Vagina (tissue), 2 donors: ENCODE data around the gene MEIOSIN. TPM values are rescaled to one million over a fixed set of nuclear protein-coding genes. Genes with fewer than 3 reads are reported as not detected.

Experiments used
- DNase-seq, 2 donors: peaks; one replicate each; pipeline ENCODE4 v3.0.0-alpha.2; 2017; ENCODE audit errors: extremely low spot score in 2 of 2
- H3K27ac ChIP-seq: fragments of 200-600 bp; sonication (generic); one replicate; pipeline ENCODE4 v1.5.1; 2019
- H3K27me3 ChIP-seq: fragments of 200-600 bp; sonication (generic); one replicate; pipeline ENCODE4 v1.5.1; 2019
- H3K36me3 ChIP-seq, 2 donors: fragments of 200-600 bp; sonication (generic); one replicate each; pipeline ENCODE4 v1.5.1; 2017 to 2019
- H3K4me1 ChIP-seq: fragments of 200-600 bp; sonication (generic); one replicate; pipeline ENCODE4 v1.5.1; 2019
- H3K4me3 ChIP-seq, 2 donors: fragments of 200-600 bp; sonication (generic); 1 replicate in 1 of 2; 2 replicates in 1 of 2; pipeline ENCODE4 v1.5.1; 2016 to 2019
- H3K9me3 ChIP-seq: fragments of 200-600 bp; sonication (generic); one replicate; pipeline ENCODE4 v1.5.1; 2019
- CTCF ChIP-seq, 3 experiments: fragments of 450-650 bp in 2 of 3; fragments of 200-600 bp in 1 of 3; sonication (generic) in 1 of 3; IDR thresholded peaks; one replicate each; pipeline ENCODE4 v1.5.1; 2017 to 2019; ENCODE audit warnings: antibody characterized with exemption in 3 of 3, mild to moderate bottlenecking in 2 of 3, moderate library complexity in 2 of 3
- POLR2A ChIP-seq, 2 donors: fragments of 450-650 bp; IDR thresholded peaks; one replicate each; pipeline ENCODE4 v1.6.1; 2017; ENCODE audit warnings: antibody characterized with exemption in 2 of 2, mild to moderate bottlenecking in 2 of 2, moderate library complexity in 2 of 2
- POLR2AphosphoS5 ChIP-seq, 2 donors: sonication (generic); formaldehyde crosslinking; IDR thresholded peaks; one replicate each; pipeline ENCODE4 v1.9.0; 2017; ENCODE audit warnings: antibody characterized with exemption in 2 of 2, mild to moderate bottlenecking in 2 of 2, low read depth in 1 of 2; ENCODE audit not compliant: insufficient read depth in 1 of 2
- intact Hi-C: fragments of 100-400 bp; cut with DNase I; formaldehyde crosslinking; loops from one replicate; pipeline ENCODE4 v1.15.1; 2023
- total RNA-seq: library from RNA; depleted of rRNA; stranded (reverse); fragments of >200 nt; gene quantifications from one replicate; pipeline ENCODE4 v1.2.3, GENCODE V29; 2016

Gene MEIOSIN
- total RNA-seq, 1 donor from 2014 or later: not detected

- TF ChIP-seq CTCF (IDR thresholded peaks at IDR 0.05): no peak
- TF ChIP-seq POLR2AphosphoS5 (IDR thresholded peaks at IDR 0.05; ENCODE audit: insufficient read depth in 1 of 2, low read depth in 1 of 2): no peak
- TF ChIP-seq POLR2A (IDR thresholded peaks at IDR 0.05): no peak
- intact Hi-C loops: no loop called here
- H3K4me1 ChIP-seq: peaks cover 50% of the 10 kb centered on the region
- H3K27me3 ChIP-seq: no peaks in the 10 kb centered on the region
- peak overlapping the region; percentile 90 for H3K27ac ChIP-seq
- no peaks in the 10 kb centered on the region for H3K9me3 ChIP-seq
- peaks cover 0 to 53% of the 10 kb centered on the region in 2 donors for H3K36me3 ChIP-seq
- H3K4me3 ChIP-seq: no peak overlapping the region
- DNase-seq: no peak
Measured at GRCh38 chr19:45785781-45786532, 52.7 kb downstream of the MEIOSIN start.

- H3K36me3 ChIP-seq: peaks cover 0 to 55% of the 10 kb centered on the region in 2 donors
- H3K9me3 ChIP-seq: no peaks in the 10 kb centered on the region
- no peak for DNase-seq
- H3K27me3 ChIP-seq: no peaks in the 10 kb centered on the region
- H3K4me3 ChIP-seq: no peak overlapping the region
- peaks cover 50% of the 10 kb centered on the region for H3K4me1 ChIP-seq
- TF ChIP-seq POLR2AphosphoS5 (IDR thresholded peaks at IDR 0.05; ENCODE audit: insufficient read depth in 1 of 2, low read depth in 1 of 2) (no peak), POLR2A (IDR thresholded peaks at IDR 0.05) (no peak), CTCF (IDR thresholded peaks at IDR 0.05) (no peak)
- intact Hi-C loops: no loop called here
- no peak overlapping the region for H3K27ac ChIP-seq
Measured at GRCh38 chr19:45786533-45786894, 53.3 kb downstream of the MEIOSIN start.

GRCh38 chr19:45789035-45789786 is 56.0 kb downstream of the MEIOSIN start:
- Histone ChIP-seq H3K4me1 (peaks cover 35% of the 10 kb centered on the region), H3K27ac (no peak overlapping the region), H3K9me3 (no peaks in the 10 kb centered on the region), H3K27me3 (no peaks in the 10 kb centered on the region), H3K36me3 (peaks cover 0 to 55% of the 10 kb centered on the region in 2 donors), H3K4me3 (no peak overlapping the region)
- intact Hi-C loops: no loop called here
- DNase-seq: no peak
- TF ChIP-seq POLR2A (IDR thresholded peaks at IDR 0.05): no peak
- no peak for TF ChIP-seq CTCF (IDR thresholded peaks at IDR 0.05)
- no peak for TF ChIP-seq POLR2AphosphoS5 (IDR thresholded peaks at IDR 0.05; ENCODE audit: insufficient read depth in 1 of 2, low read depth in 1 of 2)

- Histone ChIP-seq H3K27me3 (no peaks in the 10 kb centered on the region), H3K9me3 (no peaks in the 10 kb centered on the region), H3K36me3 (peaks cover 0 to 47% of the 10 kb centered on the region in 2 donors), H3K4me1 (peaks cover 23% of the 10 kb centered on the region), H3K27ac (no peak overlapping the region), H3K4me3 (no peak overlapping the region)
- no peak for DNase-seq
- TF ChIP-seq POLR2A (IDR thresholded peaks at IDR 0.05): no peak
- no peak for TF ChIP-seq POLR2AphosphoS5 (IDR thresholded peaks at IDR 0.05; ENCODE audit: insufficient read depth in 1 of 2, low read depth in 1 of 2)
- TF ChIP-seq CTCF (IDR thresholded peaks at IDR 0.05): no peak
- intact Hi-C loops: no loop called here
Measured at GRCh38 chr19:45790942-45791341, 57.7 kb downstream of the MEIOSIN start.
